ENCODE results near the gene GDF10.

GDF10 gene

GRCh38 chr10:47269294-47269693, 30.7 kb upstream of the GDF10 start:
- DNase-seq (ENCODE audit: low spot score), result no peak

GRCh38 chr10:47276071-47276470, 23.9 kb upstream of the GDF10 start:
- no peak for DNase-seq (ENCODE audit: low spot score)

DNA sequence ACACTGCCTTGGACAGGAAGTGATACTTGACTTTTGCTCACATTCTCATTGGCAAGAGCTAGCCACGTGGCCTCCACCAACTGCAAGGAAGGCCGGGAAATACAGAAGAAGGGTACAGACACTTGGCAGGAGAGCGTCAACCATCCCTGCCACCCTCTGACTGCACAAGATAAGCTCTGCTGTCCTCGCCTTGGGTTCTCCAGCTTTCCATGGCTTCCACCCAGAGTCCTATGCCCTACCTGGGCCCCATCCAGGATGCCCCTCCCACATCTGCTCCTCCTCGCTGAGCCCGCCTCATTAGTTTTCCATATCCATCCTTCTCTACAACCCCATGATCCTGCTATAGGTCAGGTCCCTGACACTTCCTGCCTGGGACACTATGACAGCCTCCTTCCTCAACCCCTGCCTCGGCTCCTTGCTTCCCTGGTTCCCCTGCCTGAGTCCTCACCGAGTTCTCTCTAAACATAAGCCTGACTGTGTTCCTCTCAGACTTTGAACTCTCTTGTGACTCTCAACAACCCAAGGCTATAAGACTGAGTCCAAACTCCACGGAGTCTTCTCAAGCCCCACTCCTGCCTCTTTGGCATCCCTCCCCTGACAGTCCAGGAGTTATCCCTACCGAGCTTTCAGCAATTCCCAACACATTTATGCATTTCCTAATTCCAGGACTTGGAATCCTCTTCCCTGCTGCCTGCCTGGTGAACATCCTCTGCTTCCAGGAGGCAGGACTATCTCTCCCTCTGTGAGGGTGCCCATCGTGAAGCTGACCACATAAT, 23.2 kb upstream of the GDF10 start:
- DNase-seq (ENCODE audit: low spot score), result no peak

- DNase-seq (ENCODE audit: low spot score), result no peak
Observed at GRCh38 chr10:47277352-47278151, 22.4 kb upstream of the GDF10 start.

GRCh38 chr10:47278152-47278473, 21.9 kb upstream of the GDF10 start:
- no peak for DNase-seq (ENCODE audit: low spot score)

DNA sequence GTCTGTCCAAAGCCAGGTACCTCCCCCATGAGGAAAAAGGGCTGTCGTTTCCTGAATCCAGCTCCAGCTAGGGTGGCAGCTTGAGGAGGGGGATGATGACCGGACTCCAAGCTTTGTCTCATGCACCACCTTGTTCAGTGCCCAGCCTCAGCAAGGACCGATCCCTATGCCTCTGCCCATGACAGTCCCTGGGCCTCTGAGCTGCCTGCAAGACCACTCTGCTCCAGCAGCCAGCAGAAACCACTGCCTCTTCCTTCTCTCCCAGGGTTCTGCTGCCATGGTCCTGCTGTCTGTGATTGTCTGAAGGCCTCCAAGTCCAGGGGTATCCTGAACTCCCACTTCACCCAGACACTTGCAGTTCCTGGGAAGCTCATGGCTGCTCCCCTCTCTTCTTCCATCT, 21.3 kb upstream of the GDF10 start:
- DNase-seq (ENCODE audit: low spot score), result no peak

GRCh38 chr10:47279276-47279675, 20.7 kb upstream of the GDF10 start:
- no peak for DNase-seq (ENCODE audit: low spot score)

DNA sequence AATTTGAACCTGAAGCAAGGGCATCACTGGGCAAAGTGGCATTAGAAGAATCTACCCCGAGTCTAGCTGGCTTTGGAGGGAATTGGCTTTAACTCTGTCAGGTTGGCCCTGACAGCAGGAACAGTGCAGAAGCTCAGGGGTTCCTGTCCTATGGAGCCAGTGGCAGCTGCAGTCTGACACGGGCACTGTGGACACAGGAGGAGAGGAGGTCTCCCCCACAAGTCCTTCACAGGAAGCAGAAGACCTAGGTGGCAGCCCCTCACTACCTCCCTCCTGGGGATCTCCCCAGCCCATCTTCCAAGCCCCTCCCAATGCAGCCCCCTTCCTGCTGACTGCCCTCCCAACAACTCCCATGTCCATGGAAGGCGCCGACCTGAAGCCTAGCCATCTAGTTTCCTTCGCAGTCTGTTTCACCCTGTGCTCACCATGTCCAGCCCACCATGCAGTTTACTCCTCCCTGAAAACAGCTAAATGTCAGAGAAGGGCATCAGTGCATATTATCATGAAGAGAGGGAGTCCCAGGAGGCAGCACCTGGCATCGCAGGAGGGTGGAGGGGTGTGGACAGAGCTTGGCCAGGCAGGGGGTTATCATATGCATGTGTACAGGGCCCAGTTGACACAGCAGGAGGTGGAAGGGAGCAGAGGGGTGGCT, 17.9 kb upstream of the GDF10 start:
- no peak for DNase-seq (ENCODE audit: low spot score)

DNA sequence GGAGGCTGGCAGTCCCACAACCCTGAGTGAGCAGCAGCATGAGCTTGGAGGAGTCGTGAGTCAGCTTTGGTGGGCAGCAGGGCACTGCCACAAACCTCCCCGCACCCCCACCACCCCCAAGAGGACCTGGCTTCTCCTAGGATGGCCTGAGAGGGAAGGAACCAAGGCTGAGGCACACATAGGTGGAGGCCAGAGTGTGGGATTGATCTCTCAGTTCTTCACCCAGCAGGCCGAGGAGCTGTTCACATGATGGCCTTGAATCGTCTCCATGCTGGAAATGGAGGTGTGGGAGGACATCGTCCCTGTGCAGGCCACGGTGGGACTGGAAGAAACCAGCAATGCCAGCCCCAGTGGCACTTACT, 17.4 kb upstream of the GDF10 start:
- DNase-seq (ENCODE audit: low spot score), result no peak

DNA sequence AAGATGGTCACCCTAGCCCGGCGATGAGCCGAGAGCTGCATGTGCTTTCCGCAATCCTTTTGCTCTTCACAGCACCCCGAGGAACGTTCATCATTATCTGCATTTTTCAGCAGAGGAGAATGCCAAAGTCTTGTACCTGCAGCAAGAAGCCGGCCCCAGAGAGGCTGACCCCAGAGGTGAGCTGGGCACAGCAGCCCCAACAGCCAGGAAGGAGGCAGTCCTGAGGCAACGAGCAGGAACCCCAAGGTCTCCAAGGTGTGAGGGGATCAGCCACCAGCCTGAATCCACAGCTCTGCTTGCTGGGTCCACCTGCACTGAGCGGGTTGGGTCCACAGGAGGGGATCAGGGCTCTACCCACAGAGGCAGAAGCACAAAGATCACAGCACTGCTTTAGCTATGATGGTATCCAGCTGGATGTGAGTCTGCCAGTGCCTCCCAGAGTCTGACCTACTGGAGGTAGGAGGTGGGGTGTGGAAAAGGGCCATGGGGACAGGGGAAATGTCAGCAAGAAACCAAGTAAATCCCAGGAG, 16.8 kb upstream of the GDF10 start:
- no peak for DNase-seq (ENCODE audit: low spot score)

GRCh38 chr10:47283848-47284247, 16.1 kb upstream of the GDF10 start:
- DNase-seq (ENCODE audit: low spot score), result no peak

DNA sequence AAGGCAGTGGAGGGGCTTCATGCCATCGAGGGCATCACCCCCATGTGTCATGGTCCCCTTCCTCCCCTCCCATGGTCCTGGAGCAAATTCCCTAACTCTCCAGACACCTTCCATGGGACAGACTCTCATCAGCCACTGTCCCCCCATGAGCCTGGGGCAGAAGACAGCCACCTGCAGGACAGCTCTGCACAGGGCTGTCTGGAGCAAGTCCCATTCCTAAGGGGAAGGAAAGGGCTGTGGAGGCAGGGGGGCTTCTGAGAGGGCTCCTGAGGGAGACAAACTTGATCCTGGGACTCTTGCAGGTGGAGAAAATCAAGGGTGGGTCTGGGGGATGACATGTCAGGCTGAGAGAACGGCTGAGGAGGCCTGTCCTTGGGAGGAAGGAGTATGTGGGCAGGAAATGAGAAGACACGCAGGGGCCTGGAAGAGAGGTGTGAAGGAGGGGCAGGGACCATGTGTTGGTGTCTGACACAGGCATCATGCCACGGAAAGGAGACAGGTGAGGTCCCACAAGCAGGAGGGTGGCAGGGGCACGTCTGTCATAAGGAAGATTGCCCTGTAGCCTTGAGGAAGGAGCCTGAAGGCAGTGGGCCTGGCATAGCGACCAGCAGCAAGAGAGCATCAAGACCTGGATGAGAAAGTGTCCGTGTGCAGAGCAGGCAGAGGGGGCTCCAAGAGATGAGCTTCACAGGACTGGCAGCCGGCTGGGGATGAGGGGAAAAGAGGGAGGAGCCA, 14.4 kb upstream of the GDF10 start:
- DNase-seq (ENCODE audit: low spot score), result no peak

DNA sequence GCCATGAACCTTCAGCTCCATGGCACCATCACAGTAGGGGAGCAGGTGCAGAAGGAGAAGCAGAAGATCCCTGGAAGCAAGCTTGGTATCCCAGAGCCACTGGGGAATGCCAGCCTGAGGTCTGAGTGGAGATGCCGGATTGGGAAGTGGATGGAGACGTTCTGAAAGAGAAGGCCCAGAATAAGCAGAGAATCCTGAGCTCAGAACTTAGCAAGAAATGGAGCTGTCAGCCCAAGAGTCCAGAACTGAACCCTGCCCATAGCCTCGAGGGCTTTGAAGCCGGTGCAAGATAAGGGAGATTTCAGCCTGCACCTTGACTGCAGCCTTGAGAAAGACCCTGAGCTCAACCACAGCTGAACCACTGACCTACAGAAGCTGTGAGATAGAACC, 13.9 kb upstream of the GDF10 start:
- DNase-seq (ENCODE audit: low spot score), result no peak

- DNase-seq (ENCODE audit: low spot score), result no peak
Observed at GRCh38 chr10:47286591-47287315, 13.2 kb upstream of the GDF10 start.

DNA sequence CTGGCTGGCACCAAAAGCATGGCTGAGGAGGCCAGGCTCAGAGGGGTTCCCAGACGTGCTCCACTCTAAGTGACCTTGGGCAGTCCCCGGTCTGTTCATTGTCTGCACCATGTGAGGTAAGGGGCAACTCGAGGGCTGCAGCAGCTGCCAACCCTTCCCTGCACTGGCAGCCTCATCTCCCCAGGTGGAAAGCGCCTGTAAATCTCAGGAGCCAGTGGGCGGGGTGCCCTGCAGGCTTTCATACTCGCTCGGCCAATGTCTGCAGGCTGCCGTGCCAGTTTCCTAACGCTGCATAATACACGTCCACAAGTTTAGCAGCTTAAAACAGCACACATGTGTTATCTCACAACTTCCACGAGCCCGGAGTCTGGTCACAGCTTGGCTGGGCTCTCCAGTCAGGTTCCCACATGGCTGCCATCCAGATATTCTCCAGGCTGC, 12.6 kb upstream of the GDF10 start:
- no peak for DNase-seq (ENCODE audit: low spot score)

- no peak for DNase-seq (ENCODE audit: low spot score)
Observed at GRCh38 chr10:47287805-47288204, 12.2 kb upstream of the GDF10 start.

GRCh38 chr10:47288236-47288635, 11.8 kb upstream of the GDF10 start:
- no peak for DNase-seq (ENCODE audit: low spot score)

DNA sequence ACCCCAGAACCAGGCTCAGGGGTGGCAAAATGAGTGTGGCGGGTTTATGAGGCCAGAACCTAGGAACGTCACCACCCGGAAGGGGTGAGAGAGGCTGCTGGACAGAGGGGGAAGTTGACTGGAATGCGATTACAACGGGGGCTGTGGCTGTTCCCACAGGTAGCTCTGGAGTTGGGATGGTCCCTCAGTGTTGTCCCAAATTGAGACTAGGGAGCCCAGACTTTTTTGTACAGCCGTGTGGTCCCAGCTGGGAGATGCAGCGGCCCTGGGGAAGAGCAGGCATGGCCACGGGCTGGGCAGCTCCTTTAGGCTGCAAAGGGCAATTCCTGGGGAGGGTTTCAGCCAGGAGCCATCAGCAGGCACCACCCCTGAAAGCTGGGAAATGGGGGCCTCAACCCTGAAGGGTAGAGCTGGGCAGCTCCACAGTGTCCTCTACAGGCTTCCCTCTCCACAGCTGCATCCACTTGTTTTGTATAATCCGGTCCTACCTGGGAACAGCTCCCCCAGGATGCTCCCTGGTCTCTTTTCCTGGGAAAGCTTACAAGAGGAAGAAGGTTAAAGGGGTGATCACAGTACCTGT, 11.0 kb upstream of the GDF10 start:
- DNase-seq (ENCODE audit: low spot score), result no peak

DNA sequence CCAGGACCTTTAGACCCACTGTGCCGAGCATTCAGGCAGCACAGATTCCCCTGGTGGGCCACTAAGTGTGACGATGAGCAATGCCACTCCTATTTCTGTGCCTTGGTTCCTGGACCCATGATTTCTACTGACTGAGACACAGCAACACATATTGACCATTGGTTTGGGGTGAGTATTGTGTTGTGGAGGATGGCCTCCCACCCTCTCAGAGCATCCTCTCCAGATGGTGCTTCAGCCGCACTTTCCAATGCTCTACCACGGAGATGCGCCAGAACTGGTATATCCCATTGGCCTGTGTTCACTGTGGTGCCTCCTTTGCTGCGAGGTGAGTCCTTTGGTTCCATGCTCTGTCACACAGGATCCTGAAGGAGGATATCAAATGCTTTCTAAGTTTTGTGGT, 10.1 kb upstream of the GDF10 start:
- no peak for DNase-seq (ENCODE audit: low spot score)

DNA sequence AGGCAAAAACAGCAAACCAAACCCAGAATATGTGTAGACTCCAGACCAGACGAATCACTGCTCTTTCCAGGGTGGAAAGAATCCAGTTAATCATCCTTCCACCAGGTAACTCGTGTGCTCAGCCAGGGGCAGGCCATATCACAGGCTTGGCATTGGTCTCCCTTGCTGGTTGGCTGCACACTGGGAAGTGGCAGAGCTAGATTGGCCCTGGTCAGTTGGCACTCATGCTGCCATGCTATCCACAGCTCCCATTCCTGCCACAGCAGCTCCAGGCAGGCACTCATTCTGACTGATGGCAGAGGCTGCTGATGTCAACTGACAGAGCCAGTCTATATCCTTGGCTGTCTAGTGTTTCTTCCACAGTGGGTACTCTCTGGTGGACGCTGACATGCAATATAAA, 9.7 kb upstream of the GDF10 start:
- DNase-seq (ENCODE audit: low spot score), result no peak

DNA sequence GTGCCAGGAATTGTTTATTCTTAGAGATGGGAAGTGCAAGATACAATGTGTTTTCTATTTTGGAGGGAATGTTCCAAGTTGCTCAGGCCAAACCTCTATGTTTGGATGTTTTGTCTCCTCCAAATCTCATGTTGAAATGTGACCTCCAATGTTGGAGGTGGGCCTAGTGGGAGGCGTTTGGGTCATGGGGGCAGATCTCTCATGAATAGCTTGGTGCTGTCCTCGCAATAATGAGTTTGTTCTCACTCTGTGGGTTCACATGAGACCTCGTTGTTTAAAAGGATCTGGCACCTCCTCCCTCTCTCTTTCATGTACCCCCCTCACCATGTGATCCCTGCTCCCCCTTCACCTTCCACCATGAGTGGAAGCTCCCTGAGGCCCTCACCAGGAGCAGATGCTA, 8.3 kb upstream of the GDF10 start:
- no peak for DNase-seq (ENCODE audit: low spot score)
